ENCODE data around the gene RNF113B. TPM values are rescaled to one million over a fixed set of nuclear protein-coding genes. Genes with fewer than 3 reads are reported as not detected.

Gene RNF113B
- polyA plus RNA-seq, 1 donor, result not detected

GRCh38 chr13:98141091-98141490 is 36.0 kb downstream of the RNF113B start:
- no peak for DNase-seq

GRCh38 chr13:98134901-98135300 is 42.2 kb downstream of the RNF113B start:
- no peak for DNase-seq

GRCh38 chr13:98133946-98134345 is 43.1 kb downstream of the RNF113B start:
- no peak for DNase-seq

- no peak for DNase-seq
Observed at GRCh38 chr13:98129059-98129746, 47.9 kb downstream of the RNF113B start.

Other genes starting within 250 kb of the RNF113B start
- 211 TPM for gene IPO5, start 223.6 kb downstream of the RNF113B start, polyA plus RNA-seq (ENCODE audit: insufficient read length)
- gene FARP1, start 34.2 kb downstream of the RNF113B start, polyA plus RNA-seq (ENCODE audit: insufficient read length), result 298 TPM

Measured in left kidney (tissue), 2 donors.